ENCODE data around the gene ME3. TPM values are rescaled to one million over a fixed set of nuclear protein-coding genes. Genes with fewer than 3 reads are reported as not detected.

The ME3 gene
- total and polyA plus RNA-seq, 4 donors, result 7.4 to 38.7 (median 21.2) TPM

DNA sequence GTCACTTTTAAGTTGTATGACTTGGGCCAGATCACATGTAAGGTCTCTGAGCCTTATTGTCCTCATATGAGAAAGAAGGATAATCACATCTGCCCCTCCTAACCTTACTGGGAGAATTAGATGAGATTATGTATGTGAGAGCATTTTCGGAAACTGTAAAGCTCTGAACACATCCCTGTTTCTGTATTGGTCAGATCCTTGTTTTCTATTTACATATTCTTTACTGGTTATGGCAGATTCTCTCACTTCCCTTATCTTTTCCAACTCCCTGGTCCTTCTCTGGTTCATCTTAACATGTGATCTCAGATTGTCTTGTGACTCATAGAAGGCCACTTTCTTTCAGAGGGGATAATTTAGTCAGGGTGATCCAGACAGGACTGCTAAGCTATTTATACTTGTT, 255.9 kb downstream of the ME3 start:
- no peak for DNase-seq
- H3K4me1 ChIP-seq (ENCODE audit: control insufficient read depth in 5 of 5, insufficient read depth in 5 of 5, low read length in 5 of 5), result no peaks in the 10 kb centered on the region
- H3K9ac ChIP-seq (ENCODE audit: insufficient read depth in 1 of 2, low read length in 2 of 2), result no peak overlapping the region
- TF ChIP-seq, protein P1, sequence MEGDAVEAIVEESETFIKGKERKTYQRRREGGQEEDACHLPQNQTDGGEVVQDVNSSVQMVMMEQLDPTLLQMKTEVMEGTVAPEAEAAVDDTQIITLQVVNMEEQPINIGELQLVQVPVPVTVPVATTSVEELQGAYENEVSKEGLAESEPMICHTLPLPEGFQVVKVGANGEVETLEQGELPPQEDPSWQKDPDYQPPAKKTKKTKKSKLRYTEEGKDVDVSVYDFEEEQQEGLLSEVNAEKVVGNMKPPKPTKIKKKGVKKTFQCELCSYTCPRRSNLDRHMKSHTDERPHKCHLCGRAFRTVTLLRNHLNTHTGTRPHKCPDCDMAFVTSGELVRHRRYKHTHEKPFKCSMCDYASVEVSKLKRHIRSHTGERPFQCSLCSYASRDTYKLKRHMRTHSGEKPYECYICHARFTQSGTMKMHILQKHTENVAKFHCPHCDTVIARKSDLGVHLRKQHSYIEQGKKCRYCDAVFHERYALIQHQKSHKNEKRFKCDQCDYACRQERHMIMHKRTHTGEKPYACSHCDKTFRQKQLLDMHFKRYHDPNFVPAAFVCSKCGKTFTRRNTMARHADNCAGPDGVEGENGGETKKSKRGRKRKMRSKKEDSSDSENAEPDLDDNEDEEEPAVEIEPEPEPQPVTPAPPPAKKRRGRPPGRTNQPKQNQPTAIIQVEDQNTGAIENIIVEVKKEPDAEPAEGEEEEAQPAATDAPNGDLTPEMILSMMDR (IDR thresholded peaks at IDR 0.05; ENCODE audit: control extremely low read depth, extremely low read depth), result no peak
- H3K9me3 ChIP-seq (ENCODE audit: control insufficient read depth in 4 of 4, insufficient read depth in 3 of 4, low read length in 3 of 4), result no peaks in the 10 kb centered on the region
- H3K27ac ChIP-seq (ENCODE audit: low read depth in 1 of 2, low read length in 1 of 2), result no peak overlapping the region
- H3K4me3 ChIP-seq, result no peak overlapping the region
- ATAC-seq (ENCODE audit: insufficient read depth, low FRiP score), result peak; percentile 27
- 76 to 91% methylated on average over 1 of the region's 1 CpG for WGBS, 2 donors
- H3K36me3 ChIP-seq (ENCODE audit: control insufficient read depth in 4 of 4, insufficient read depth in 4 of 4, low read length in 4 of 4), result no peaks in the 10 kb centered on the region
- H3K27me3 ChIP-seq (ENCODE audit: control insufficient read depth in 3 of 3, insufficient read depth in 3 of 3, low read length in 2 of 3), result no peaks in the 10 kb centered on the region

DNA sequence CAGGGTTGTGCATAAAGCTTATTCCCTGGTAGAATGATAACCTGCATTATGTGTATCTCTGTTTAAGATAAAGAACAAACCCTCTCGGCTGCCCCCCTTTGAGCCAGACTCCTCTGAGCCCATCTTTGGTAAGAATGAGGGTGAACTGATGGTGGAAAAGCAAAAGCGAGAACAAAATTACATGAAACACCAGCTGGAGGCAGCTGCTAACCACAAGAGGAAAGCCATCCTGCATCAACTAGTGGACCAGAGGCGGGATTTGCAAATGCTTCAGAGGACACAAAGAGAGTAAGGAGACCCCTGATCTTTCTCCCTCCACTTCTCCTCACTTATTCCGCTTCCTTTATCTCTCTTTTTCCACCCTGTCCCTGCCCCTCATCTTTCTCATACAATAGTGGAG, 257.4 kb downstream of the ME3 start:
- Histone ChIP-seq H3K27ac (ENCODE audit: low read depth in 1 of 2, low read length in 1 of 2) (no peak overlapping the region), H3K9me3 (ENCODE audit: control insufficient read depth in 4 of 4, insufficient read depth in 3 of 4, low read length in 3 of 4) (no peaks in the 10 kb centered on the region), H3K9ac (ENCODE audit: insufficient read depth in 1 of 2, low read length in 2 of 2) (no peak overlapping the region), H3K36me3 (ENCODE audit: control insufficient read depth in 4 of 4, insufficient read depth in 4 of 4, low read length in 4 of 4) (no peaks in the 10 kb centered on the region), H3K4me1 (ENCODE audit: control insufficient read depth in 5 of 5, insufficient read depth in 5 of 5, low read length in 5 of 5) (no peaks in the 10 kb centered on the region), H3K27me3 (ENCODE audit: control insufficient read depth in 3 of 3, insufficient read depth in 3 of 3, low read length in 2 of 3) (no peaks in the 10 kb centered on the region), H3K4me3 (no peak overlapping the region)
- ATAC-seq (ENCODE audit: insufficient read depth, low FRiP score) (no peak), DNase-seq (peak; percentile 58 to 80 (median 72))
- TF ChIP-seq, protein P1 (IDR thresholded peaks at IDR 0.05; ENCODE audit: control extremely low read depth, extremely low read depth), result no peak
- WGBS, 2 donors, result 80 to 81% methylated on average over 4 of the region's 4 CpGs

DNA sequence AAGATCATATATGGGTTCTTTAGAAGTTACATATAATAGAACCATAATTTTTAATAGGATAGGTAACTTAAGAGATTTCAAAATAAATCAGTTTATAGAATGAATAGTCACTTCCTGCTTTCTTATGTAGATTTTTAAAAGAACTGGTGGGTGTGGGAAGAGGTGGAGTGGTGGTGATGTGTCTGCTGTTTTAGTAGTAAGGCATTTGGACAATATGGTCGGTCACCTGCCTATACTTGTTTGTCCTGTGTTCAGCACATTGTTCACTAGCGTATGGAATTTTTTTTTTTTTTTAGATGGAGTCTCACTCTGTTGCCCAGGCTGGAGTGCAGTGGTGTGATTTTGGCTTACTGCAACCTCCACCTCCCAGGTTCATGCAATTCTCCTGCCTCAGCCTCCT, 258.4 kb downstream of the ME3 start:
- 94 to 95% methylated on average over 2 of the region's 2 CpGs for WGBS, 2 donors
- no peaks in the 10 kb centered on the region for H3K27me3 ChIP-seq (ENCODE audit: control insufficient read depth in 3 of 3, insufficient read depth in 3 of 3, low read length in 2 of 3)
- no peaks in the 10 kb centered on the region for H3K4me1 ChIP-seq (ENCODE audit: control insufficient read depth in 5 of 5, insufficient read depth in 5 of 5, low read length in 5 of 5)
- H3K9ac ChIP-seq (ENCODE audit: insufficient read depth in 1 of 2, low read length in 2 of 2), result no peak overlapping the region
- H3K4me3 ChIP-seq, result no peak overlapping the region
- H3K9me3 ChIP-seq (ENCODE audit: control insufficient read depth in 4 of 4, insufficient read depth in 3 of 4, low read length in 3 of 4), result no peaks in the 10 kb centered on the region
- no peak for ATAC-seq (ENCODE audit: insufficient read depth, low FRiP score)
- TF ChIP-seq, protein P1 (IDR thresholded peaks at IDR 0.05; ENCODE audit: control extremely low read depth, extremely low read depth), result no peak
- H3K36me3 ChIP-seq (ENCODE audit: control insufficient read depth in 4 of 4, insufficient read depth in 4 of 4, low read length in 4 of 4), result peaks cover 0 to 2% (median under 1%) of the 10 kb centered on the region in 4 donors
- no peak overlapping the region for H3K27ac ChIP-seq (ENCODE audit: low read depth in 1 of 2, low read length in 1 of 2)
- DNase-seq, result no peak

DNA sequence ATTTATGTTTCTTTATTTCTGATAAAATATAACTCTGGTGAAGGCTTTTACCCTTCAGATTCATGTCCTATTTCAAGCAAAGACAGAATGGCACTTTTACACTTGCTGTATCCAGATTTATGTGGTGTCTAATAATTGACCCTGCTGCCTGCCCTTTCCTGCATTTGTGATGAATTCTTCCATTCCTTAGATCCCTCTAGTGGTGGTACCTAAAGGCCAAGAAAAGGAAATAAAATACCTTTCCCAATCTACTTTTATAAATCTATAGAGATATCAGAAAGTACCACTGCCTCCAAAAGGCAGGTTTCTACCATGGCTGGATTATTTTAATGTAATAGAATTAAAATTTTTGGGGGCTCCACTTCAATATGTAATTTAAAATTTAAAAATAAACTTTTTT, 263.6 kb downstream of the ME3 start:
- DNase-seq, result no peak
- TF ChIP-seq, protein P1 (IDR thresholded peaks at IDR 0.05; ENCODE audit: control extremely low read depth, extremely low read depth), result no peak

More for the DNA sequence above, 263.6 kb downstream of the ME3 start:
- Histone ChIP-seq H3K4me1 (ENCODE audit: control insufficient read depth in 5 of 5, insufficient read depth in 5 of 5, low read length in 5 of 5) (no peaks in the 10 kb centered on the region), H3K27ac (ENCODE audit: low read depth in 1 of 2, low read length in 1 of 2) (no peak overlapping the region), H3K27me3 (ENCODE audit: control insufficient read depth in 3 of 3, insufficient read depth in 3 of 3, low read length in 2 of 3) (no peaks in the 10 kb centered on the region), H3K36me3 (ENCODE audit: control insufficient read depth in 4 of 4, insufficient read depth in 4 of 4, low read length in 4 of 4) (peaks cover 0 to 2% (median under 1%) of the 10 kb centered on the region in 4 donors), H3K9ac (ENCODE audit: insufficient read depth in 1 of 2, low read length in 2 of 2) (no peak overlapping the region), H3K4me3 (no peak overlapping the region), H3K9me3 (ENCODE audit: control insufficient read depth in 4 of 4, insufficient read depth in 3 of 4, low read length in 3 of 4) (no peaks in the 10 kb centered on the region)
- no peak for ATAC-seq (ENCODE audit: insufficient read depth, low FRiP score)
